Activated CD8-positive, alpha-beta T cell treated with anti-CD3 and anti-CD28 coated beads for 36 hours (primary cell): ENCODE results near the gene ATAD5. TPM values are rescaled to one million over a fixed set of nuclear protein-coding genes. Genes with fewer than 3 reads are reported as not detected.

Source experiments
- ATAC-seq: fragments of 200-7000 bp; cut with Tn5 transposase; one replicate; pipeline ENCODE4 v1.10.0; 2021; ENCODE audit warnings: mild to moderate bottlenecking, moderate library complexity
- CTCF ChIA-PET: fragments of 350-600 bp; sonication (Branson Sonifier 250); formaldehyde crosslinking; loops from one replicate; lab custom pipeline; 2021; ENCODE audit warnings: antibody characterized with exemption; lab: Charles Lee
- POLR2A ChIA-PET: fragments of 350-600 bp; sonication (Branson Sonifier 250); formaldehyde crosslinking; loops from one replicate; lab custom pipeline; 2021; ENCODE audit warnings: antibody characterized with exemption; lab: Charles Lee
- DNase-seq: peaks from one replicate; pipeline ENCODE4 v3.0.0-alpha.2; 2020
- H3K27ac Mint-ChIP-seq: one replicate; pipeline ENCODE4 v1.8.0; 2021; ENCODE audit warnings: mild to moderate bottlenecking, mixed read lengths
- H3K27me3 Mint-ChIP-seq: one replicate; pipeline ENCODE4 v1.8.0; 2021; ENCODE audit warnings: mixed read lengths
- H3K36me3 Mint-ChIP-seq: one replicate; pipeline ENCODE4 v1.8.0; 2021; ENCODE audit warnings: low read depth, mixed read lengths
- H3K4me1 Mint-ChIP-seq: one replicate; pipeline ENCODE4 v1.8.0; 2021; ENCODE audit warnings: low read depth, mixed read lengths
- H3K4me3 Mint-ChIP-seq: one replicate; pipeline ENCODE4 v1.8.0; 2021; ENCODE audit warnings: mild to moderate bottlenecking, moderate library complexity, mixed read lengths
- H3K9me3 Mint-ChIP-seq: one replicate; pipeline ENCODE4 v1.8.0; 2021; ENCODE audit warnings: mixed read lengths
- CTCF ChIP-seq: fragments of 200-600 bp; IDR thresholded peaks from one replicate; pipeline ENCODE4 v1.8.0; 2022; ENCODE audit warnings: antibody characterized with exemption, mild to moderate bottlenecking
- intact Hi-C: fragments of 100-400 bp; cut with micrococcal nuclease; formaldehyde crosslinking; loops from one replicate; pipeline ENCODE4 v1.10.0; 2022
- total RNA-seq, 2 experiments: library from RNA; stranded (reverse); gene quantifications; one replicate each; pipeline ENCODE4 v1.2.3, GENCODE V29; 2021

ATAD5 gene
- total RNA-seq, 2 experiments from 2014 or later = 34.5 to 35.0 TPM

- CTCF ChIA-PET = interaction anchor here (0.8 to 9.5 kb wide), 4 partner anchors 10 to 22 kb away, joined by 3 to 96 read pairs (median 3); partner anchors contain the start of gene CRLF3
- H3K4me3 Mint-ChIP-seq = no peak overlapping the region
- intact Hi-C loops = no loop called here
- H3K4me1 Mint-ChIP-seq = peaks cover 52% of the 10 kb centered on the region
- peaks cover 43% of the 10 kb centered on the region for H3K36me3 Mint-ChIP-seq
- POLR2A ChIA-PET = interaction anchor here (1.0 to 12.5 kb wide), 4 partner anchors 10 to 26 kb away, joined by 3 to 126 read pairs (median 5); partner anchors contain the start of gene CRLF3
- H3K9me3 Mint-ChIP-seq = peaks cover 5% of the 10 kb centered on the region
- peak overlapping the region; percentile 99 for H3K27ac Mint-ChIP-seq
- no peak for ATAC-seq
- no peaks in the 10 kb centered on the region for H3K27me3 Mint-ChIP-seq
- no peak for DNase-seq
- TF ChIP-seq CTCF = peak; percentile 56
Measured at GRCh38 chr17:30805944-30806456, 25.8 kb upstream of the ATAD5 start.

- intact Hi-C loops = loop anchor here (2.0 kb wide), 1 partner anchor 15 kb away; no protein-coding TSS in a partner anchor
- H3K27me3 Mint-ChIP-seq = no peaks in the 10 kb centered on the region
- ATAC-seq (no peak), DNase-seq (no peak)
- H3K36me3 Mint-ChIP-seq = peaks cover 29% of the 10 kb centered on the region
- CTCF ChIA-PET = interaction anchor here (9.5 kb wide), 1 partner anchor 17 kb away, joined by 96 read pairs; the partner anchor contains the start of gene CRLF3
- TF ChIP-seq CTCF = no peak
- peak overlapping the region; percentile 99 for H3K27ac Mint-ChIP-seq
- H3K4me1 Mint-ChIP-seq = peaks cover 61% of the 10 kb centered on the region
- POLR2A ChIA-PET = interaction anchor here (1.0 to 12.5 kb wide), 3 partner anchors 10 to 15 kb away, joined by 5 to 126 read pairs (median 21); partner anchors contain the start of gene CRLF3
- peak overlapping the region; percentile 82 for H3K4me3 Mint-ChIP-seq
- peaks cover 5% of the 10 kb centered on the region for H3K9me3 Mint-ChIP-seq
Measured at GRCh38 chr17:30807896-30808295, 23.9 kb upstream of the ATAD5 start.

- intact Hi-C loops = loop anchor here (2.0 kb wide), 1 partner anchor 14 kb away; no protein-coding TSS in a partner anchor
- Mint-ChIP-seq H3K27me3 (no peaks in the 10 kb centered on the region), H3K4me1 (peaks cover 65% of the 10 kb centered on the region), H3K27ac (peak overlapping the region; percentile 99), H3K36me3 (peaks cover 21% of the 10 kb centered on the region), H3K9me3 (peaks cover 3% of the 10 kb centered on the region), H3K4me3 (peak overlapping the region; percentile 82)
- TF ChIP-seq CTCF = no peak
- DNase-seq (peak; percentile 54), ATAC-seq (peak; percentile 76)
- CTCF ChIA-PET = interaction anchor here (0.9 to 9.5 kb wide), 8 partner anchors 9 to 25 kb away, joined by 3 to 96 read pairs (median 4); partner anchors contain the start of gene CRLF3
- POLR2A ChIA-PET = interaction anchor here (0.9 to 12.5 kb wide), 7 partner anchors 9 to 23 kb away, joined by 3 to 126 read pairs (median 8); partner anchors contain the start of genes ATAD5 and CRLF3
Measured at GRCh38 chr17:30808785-30809286, 22.9 kb upstream of the ATAD5 start.

- peak; percentile 41 for ATAC-seq
- Mint-ChIP-seq H3K4me1 (peaks cover 59% of the 10 kb centered on the region), H3K27ac (peak overlapping the region; percentile 99), H3K9me3 (no peaks in the 10 kb centered on the region), H3K36me3 (peaks cover 12% of the 10 kb centered on the region), H3K27me3 (no peaks in the 10 kb centered on the region), H3K4me3 (peak overlapping the region; percentile 82)
- TF ChIP-seq CTCF = no peak
- DNase-seq = no peak
- POLR2A ChIA-PET = interaction anchor here (1.2 to 12.5 kb wide), 6 partner anchors 11 to 22 kb away, joined by 4 to 126 read pairs (median 10); partner anchors contain the start of genes ATAD5 and CRLF3
- CTCF ChIA-PET = interaction anchor here (0.9 to 9.5 kb wide), 8 partner anchors 10 to 24 kb away, joined by 3 to 96 read pairs (median 4); partner anchors contain the start of gene CRLF3
- intact Hi-C loops = loop anchor here (2.0 kb wide), 1 partner anchor 13 kb away; no protein-coding TSS in a partner anchor
Measured at GRCh38 chr17:30809867-30810266, 21.9 kb upstream of the ATAD5 start.
